Activated naive CD8-positive, alpha-beta T cell (primary cell): ENCODE measurements around the gene KIF6.

Experiments used
- H3K27ac Mint-ChIP-seq: one replicate; pipeline ENCODE4 v1.8.0; 2021; ENCODE audit warnings: mixed read lengths
- H3K27me3 Mint-ChIP-seq: one replicate; pipeline ENCODE4 v1.8.0; 2021; ENCODE audit warnings: mixed read lengths
- H3K36me3 Mint-ChIP-seq: one replicate; pipeline ENCODE4 v1.8.0; 2021; ENCODE audit warnings: mixed read lengths
- H3K4me1 Mint-ChIP-seq: one replicate; pipeline ENCODE4 v1.8.0; 2021; ENCODE audit warnings: low read depth, mixed read lengths
- H3K4me3 Mint-ChIP-seq: one replicate; pipeline ENCODE4 v1.8.0; 2021; ENCODE audit warnings: mild to moderate bottlenecking, mixed read lengths
- H3K9me3 Mint-ChIP-seq: one replicate; pipeline ENCODE4 v1.8.0; 2021; ENCODE audit warnings: low read depth, mixed read lengths

The KIF6 gene

GRCh38 chr6:39327507-39327906 lies 397.7 kb downstream of the KIF6 start:
- no peaks in the 10 kb centered on the region for H3K4me1 Mint-ChIP-seq
- peaks cover 2% of the 10 kb centered on the region for H3K27me3 Mint-ChIP-seq
- no peaks in the 10 kb centered on the region for H3K9me3 Mint-ChIP-seq
- H3K27ac Mint-ChIP-seq: no peak overlapping the region
- H3K4me3 Mint-ChIP-seq: no peak overlapping the region
- no peaks in the 10 kb centered on the region for H3K36me3 Mint-ChIP-seq

- Mint-ChIP-seq H3K9me3 (no peaks in the 10 kb centered on the region), H3K4me1 (no peaks in the 10 kb centered on the region), H3K27me3 (peaks cover 5% of the 10 kb centered on the region), H3K36me3 (no peaks in the 10 kb centered on the region), H3K27ac (no peak within 1 kb of the TSS), H3K4me3 (no peak within 1 kb of the TSS)
Measured at GRCh38 chr6:39322306-39322850, 402.8 kb downstream of the KIF6 start, which contains the start of gene KCNK16. Gene KCNK16 (minus strand): TSS chr6:39322702. CDS start chr6:39322540, 162 bp downstream.

GRCh38 chr6:39321761-39322160 lies 403.4 kb downstream of the KIF6 start:
- Mint-ChIP-seq H3K36me3 (no peaks in the 10 kb centered on the region), H3K27me3 (peaks cover 7% of the 10 kb centered on the region), H3K9me3 (no peaks in the 10 kb centered on the region), H3K4me1 (no peaks in the 10 kb centered on the region), H3K27ac (no peak overlapping the region), H3K4me3 (no peak overlapping the region)

- no peak overlapping the region for H3K27ac Mint-ChIP-seq
- H3K27me3 Mint-ChIP-seq: peaks cover 8% of the 10 kb centered on the region
- H3K9me3 Mint-ChIP-seq: no peaks in the 10 kb centered on the region
- no peak overlapping the region for H3K4me3 Mint-ChIP-seq
- H3K36me3 Mint-ChIP-seq: no peaks in the 10 kb centered on the region
- no peaks in the 10 kb centered on the region for H3K4me1 Mint-ChIP-seq
Measured at GRCh38 chr6:39320363-39320984, 404.7 kb downstream of the KIF6 start.

GRCh38 chr6:39319621-39320362 lies 405.4 kb downstream of the KIF6 start:
- Mint-ChIP-seq H3K4me3 (no peak overlapping the region), H3K9me3 (no peaks in the 10 kb centered on the region), H3K36me3 (no peaks in the 10 kb centered on the region), H3K4me1 (peaks cover 2% of the 10 kb centered on the region), H3K27me3 (peaks cover 11% of the 10 kb centered on the region), H3K27ac (no peak overlapping the region)

- Mint-ChIP-seq H3K27me3 (peaks cover 11% of the 10 kb centered on the region), H3K36me3 (no peaks in the 10 kb centered on the region), H3K27ac (no peak overlapping the region), H3K4me3 (no peak overlapping the region), H3K4me1 (peaks cover 2% of the 10 kb centered on the region), H3K9me3 (no peaks in the 10 kb centered on the region)
Measured at GRCh38 chr6:39317256-39317655, 408.0 kb downstream of the KIF6 start.

- no peaks in the 10 kb centered on the region for H3K9me3 Mint-ChIP-seq
- peak within 1 kb of the TSS; percentile 27 for H3K4me3 Mint-ChIP-seq
- H3K36me3 Mint-ChIP-seq: no peaks in the 10 kb centered on the region
- H3K4me1 Mint-ChIP-seq: peaks cover 2% of the 10 kb centered on the region
- no peak within 1 kb of the TSS for H3K27ac Mint-ChIP-seq
- peaks cover 23% of the 10 kb centered on the region for H3K27me3 Mint-ChIP-seq
Measured at GRCh38 chr6:39314273-39314795, 410.9 kb downstream of the KIF6 start, which contains the start of gene KCNK17. Gene KCNK17 (minus strand): TSS chr6:39314419. CDS start chr6:39314320, 99 bp downstream.

- H3K9me3 Mint-ChIP-seq: no peaks in the 10 kb centered on the region
- H3K27me3 Mint-ChIP-seq: peaks cover 18% of the 10 kb centered on the region
- no peak overlapping the region for H3K27ac Mint-ChIP-seq
- no peaks in the 10 kb centered on the region for H3K36me3 Mint-ChIP-seq
- H3K4me3 Mint-ChIP-seq: peak overlapping the region; percentile 27
- H3K4me1 Mint-ChIP-seq: peaks cover 2% of the 10 kb centered on the region
Measured at GRCh38 chr6:39313526-39314272, 411.5 kb downstream of the KIF6 start.

- Mint-ChIP-seq H3K27me3 (peaks cover 18% of the 10 kb centered on the region), H3K27ac (no peak overlapping the region), H3K36me3 (no peaks in the 10 kb centered on the region), H3K4me1 (peaks cover 2% of the 10 kb centered on the region), H3K9me3 (no peaks in the 10 kb centered on the region), H3K4me3 (no peak overlapping the region)
Measured at GRCh38 chr6:39312912-39313525, 412.2 kb downstream of the KIF6 start.

- Mint-ChIP-seq H3K9me3 (no peaks in the 10 kb centered on the region), H3K36me3 (no peaks in the 10 kb centered on the region), H3K4me1 (peaks cover 2% of the 10 kb centered on the region), H3K4me3 (no peak overlapping the region), H3K27me3 (peaks cover 15% of the 10 kb centered on the region), H3K27ac (no peak overlapping the region)
Measured at GRCh38 chr6:39310542-39310941, 414.7 kb downstream of the KIF6 start.

- peaks cover 13% of the 10 kb centered on the region for H3K27me3 Mint-ChIP-seq
- H3K9me3 Mint-ChIP-seq: no peaks in the 10 kb centered on the region
- H3K36me3 Mint-ChIP-seq: no peaks in the 10 kb centered on the region
- no peak overlapping the region for H3K27ac Mint-ChIP-seq
- H3K4me1 Mint-ChIP-seq: peaks cover under 1% of the 10 kb centered on the region
- H3K4me3 Mint-ChIP-seq: no peak overlapping the region
Measured at GRCh38 chr6:39309942-39310531, 415.2 kb downstream of the KIF6 start.

- H3K9me3 Mint-ChIP-seq: no peaks in the 10 kb centered on the region
Measured at GRCh38 chr6:39307462-39307861, 417.7 kb downstream of the KIF6 start.

GRCh38 chr6:39304951-39305350 lies 420.3 kb downstream of the KIF6 start:
- no peaks in the 10 kb centered on the region for H3K27me3 Mint-ChIP-seq
- H3K9me3 Mint-ChIP-seq: no peaks in the 10 kb centered on the region
- no peak overlapping the region for H3K27ac Mint-ChIP-seq
- no peaks in the 10 kb centered on the region for H3K36me3 Mint-ChIP-seq
- H3K4me3 Mint-ChIP-seq: no peak overlapping the region
- peaks cover 6% of the 10 kb centered on the region for H3K4me1 Mint-ChIP-seq

More at GRCh38 chr6:39307462-39307861, 417.7 kb downstream of the KIF6 start:
- H3K27me3 Mint-ChIP-seq: peaks cover 12% of the 10 kb centered on the region
- peaks cover 6% of the 10 kb centered on the region for H3K4me1 Mint-ChIP-seq
- H3K36me3 Mint-ChIP-seq: no peaks in the 10 kb centered on the region
- H3K27ac Mint-ChIP-seq: no peak overlapping the region
- H3K4me3 Mint-ChIP-seq: no peak overlapping the region
